ENCODE data around the gene TRIM42.

GRCh38 chr3:140736863-140737460, 59.1 kb downstream of the TRIM42 start:
- TF ChIP-seq CTCF (tag by site-specific recombination; IDR thresholded peaks at IDR 0.05), result no peak
- TF ChIP-seq KLF7 (tag by site-specific recombination; IDR thresholded peaks at IDR 0.05; ENCODE audit: borderline replicate concordance), result no peak
- TF ChIP-seq ZNF140 (tag by site-specific recombination; IDR thresholded peaks at IDR 0.05), result no peak
- TF ChIP-seq, protein P1, sequence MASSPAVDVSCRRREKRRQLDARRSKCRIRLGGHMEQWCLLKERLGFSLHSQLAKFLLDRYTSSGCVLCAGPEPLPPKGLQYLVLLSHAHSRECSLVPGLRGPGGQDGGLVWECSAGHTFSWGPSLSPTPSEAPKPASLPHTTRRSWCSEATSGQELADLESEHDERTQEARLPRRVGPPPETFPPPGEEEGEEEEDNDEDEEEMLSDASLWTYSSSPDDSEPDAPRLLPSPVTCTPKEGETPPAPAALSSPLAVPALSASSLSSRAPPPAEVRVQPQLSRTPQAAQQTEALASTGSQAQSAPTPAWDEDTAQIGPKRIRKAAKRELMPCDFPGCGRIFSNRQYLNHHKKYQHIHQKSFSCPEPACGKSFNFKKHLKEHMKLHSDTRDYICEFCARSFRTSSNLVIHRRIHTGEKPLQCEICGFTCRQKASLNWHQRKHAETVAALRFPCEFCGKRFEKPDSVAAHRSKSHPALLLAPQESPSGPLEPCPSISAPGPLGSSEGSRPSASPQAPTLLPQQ (tag by site-specific recombination; IDR thresholded peaks at IDR 0.05), result no peak
- peak; percentile 73 for TF ChIP-seq SCRT2 (tag by site-specific recombination; IDR thresholded peaks at IDR 0.05)
- no peak for TF ChIP-seq ZXDB (tag by site-specific recombination; IDR thresholded peaks at IDR 0.05)
- TF ChIP-seq YY1 (tag by site-specific recombination; IDR thresholded peaks at IDR 0.05), result no peak
- TF ChIP-seq ZNF416 (tag by site-specific recombination; IDR thresholded peaks at IDR 0.05), result no peak
- TF ChIP-seq ZNF624 (tag by site-specific recombination; IDR thresholded peaks at IDR 0.05), result no peak
- TF ChIP-seq, protein P2, sequence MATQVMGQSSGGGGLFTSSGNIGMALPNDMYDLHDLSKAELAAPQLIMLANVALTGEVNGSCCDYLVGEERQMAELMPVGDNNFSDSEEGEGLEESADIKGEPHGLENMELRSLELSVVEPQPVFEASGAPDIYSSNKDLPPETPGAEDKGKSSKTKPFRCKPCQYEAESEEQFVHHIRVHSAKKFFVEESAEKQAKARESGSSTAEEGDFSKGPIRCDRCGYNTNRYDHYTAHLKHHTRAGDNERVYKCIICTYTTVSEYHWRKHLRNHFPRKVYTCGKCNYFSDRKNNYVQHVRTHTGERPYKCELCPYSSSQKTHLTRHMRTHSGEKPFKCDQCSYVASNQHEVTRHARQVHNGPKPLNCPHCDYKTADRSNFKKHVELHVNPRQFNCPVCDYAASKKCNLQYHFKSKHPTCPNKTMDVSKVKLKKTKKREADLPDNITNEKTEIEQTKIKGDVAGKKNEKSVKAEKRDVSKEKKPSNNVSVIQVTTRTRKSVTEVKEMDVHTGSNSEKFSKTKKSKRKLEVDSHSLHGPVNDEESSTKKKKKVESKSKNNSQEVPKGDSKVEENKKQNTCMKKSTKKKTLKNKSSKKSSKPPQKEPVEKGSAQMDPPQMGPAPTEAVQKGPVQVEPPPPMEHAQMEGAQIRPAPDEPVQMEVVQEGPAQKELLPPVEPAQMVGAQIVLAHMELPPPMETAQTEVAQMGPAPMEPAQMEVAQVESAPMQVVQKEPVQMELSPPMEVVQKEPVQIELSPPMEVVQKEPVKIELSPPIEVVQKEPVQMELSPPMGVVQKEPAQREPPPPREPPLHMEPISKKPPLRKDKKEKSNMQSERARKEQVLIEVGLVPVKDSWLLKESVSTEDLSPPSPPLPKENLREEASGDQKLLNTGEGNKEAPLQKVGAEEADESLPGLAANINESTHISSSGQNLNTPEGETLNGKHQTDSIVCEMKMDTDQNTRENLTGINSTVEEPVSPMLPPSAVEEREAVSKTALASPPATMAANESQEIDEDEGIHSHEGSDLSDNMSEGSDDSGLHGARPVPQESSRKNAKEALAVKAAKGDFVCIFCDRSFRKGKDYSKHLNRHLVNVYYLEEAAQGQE (tag by site-specific recombination; IDR thresholded peaks at IDR 0.05), result no peak
- no peak for TF ChIP-seq ZBTB49 (tag by site-specific recombination; IDR thresholded peaks at IDR 0.05; ENCODE audit: low read depth)
- TF ChIP-seq, protein P3, sequence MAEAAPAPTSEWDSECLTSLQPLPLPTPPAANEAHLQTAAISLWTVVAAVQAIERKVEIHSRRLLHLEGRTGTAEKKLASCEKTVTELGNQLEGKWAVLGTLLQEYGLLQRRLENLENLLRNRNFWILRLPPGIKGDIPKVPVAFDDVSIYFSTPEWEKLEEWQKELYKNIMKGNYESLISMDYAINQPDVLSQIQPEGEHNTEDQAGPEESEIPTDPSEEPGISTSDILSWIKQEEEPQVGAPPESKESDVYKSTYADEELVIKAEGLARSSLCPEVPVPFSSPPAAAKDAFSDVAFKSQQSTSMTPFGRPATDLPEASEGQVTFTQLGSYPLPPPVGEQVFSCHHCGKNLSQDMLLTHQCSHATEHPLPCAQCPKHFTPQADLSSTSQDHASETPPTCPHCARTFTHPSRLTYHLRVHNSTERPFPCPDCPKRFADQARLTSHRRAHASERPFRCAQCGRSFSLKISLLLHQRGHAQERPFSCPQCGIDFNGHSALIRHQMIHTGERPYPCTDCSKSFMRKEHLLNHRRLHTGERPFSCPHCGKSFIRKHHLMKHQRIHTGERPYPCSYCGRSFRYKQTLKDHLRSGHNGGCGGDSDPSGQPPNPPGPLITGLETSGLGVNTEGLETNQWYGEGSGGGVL (tag by site-specific recombination; IDR thresholded peaks at IDR 0.05), result no peak
